NCI-H524 (cell line): ENCODE measurements around the gene RHOF.

Experiments used
- DNase-seq, 2 experiments: peaks; one replicate each; lab custom pipeline; 2025; lab: John Stamatoyannopoulos, UW

Gene RHOF

GRCh38 chr12:121793440-121793837, at the start of gene RHOF:
Gene RHOF (minus strand): TSS chr12:121793688. CDS start chr12:121793633, 55 bp downstream.
- no peak for DNase-seq

GRCh38 chr12:121839993-121840761, 46.7 kb upstream of the RHOF start:
- DNase-seq, result no peak

DNA sequence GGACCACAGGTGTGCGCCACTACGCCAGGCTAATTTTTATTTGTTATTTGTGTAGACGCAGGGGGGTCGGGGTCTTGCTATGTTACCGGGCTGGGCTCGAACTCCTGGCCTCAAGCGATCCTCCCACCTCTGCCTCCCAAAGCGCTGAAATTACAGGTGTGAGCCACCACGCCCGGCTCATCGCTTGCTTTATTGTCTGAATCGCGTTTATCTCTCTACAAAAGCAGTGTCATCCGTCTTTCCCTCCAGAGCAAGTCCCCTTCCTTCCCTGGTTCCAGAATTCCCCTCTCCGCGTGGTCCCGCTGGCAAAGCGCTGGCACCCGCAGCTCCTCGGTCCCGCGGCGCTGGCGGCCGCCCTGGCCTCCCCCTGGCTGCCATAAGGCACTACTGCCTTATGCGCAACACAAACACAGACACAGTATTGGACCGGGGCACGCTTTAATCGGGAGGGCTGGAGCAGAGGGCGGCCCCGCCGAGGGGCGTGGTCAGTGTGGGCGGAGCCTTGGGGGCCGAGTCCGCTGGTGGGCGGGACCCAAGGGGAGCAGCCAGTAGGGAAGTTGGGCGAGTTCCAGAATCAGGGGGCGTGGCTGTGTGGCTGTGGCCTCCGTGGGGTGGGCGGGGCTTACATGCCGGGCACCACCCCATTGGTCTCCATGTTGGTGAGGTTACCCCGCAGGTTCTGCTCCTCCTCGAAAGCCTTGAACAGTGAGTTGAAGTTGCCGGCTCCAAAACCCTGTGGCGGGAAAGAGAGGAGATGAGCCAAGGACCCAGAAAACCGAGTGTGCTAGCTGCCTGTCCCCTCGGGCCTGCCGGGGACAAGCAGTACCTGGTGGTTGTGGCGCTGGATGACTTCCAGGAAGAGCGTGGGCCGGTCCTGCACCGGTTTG, 45.9 kb upstream of the RHOF start:
- peak; percentile 93 to 96 for DNase-seq

DNA sequence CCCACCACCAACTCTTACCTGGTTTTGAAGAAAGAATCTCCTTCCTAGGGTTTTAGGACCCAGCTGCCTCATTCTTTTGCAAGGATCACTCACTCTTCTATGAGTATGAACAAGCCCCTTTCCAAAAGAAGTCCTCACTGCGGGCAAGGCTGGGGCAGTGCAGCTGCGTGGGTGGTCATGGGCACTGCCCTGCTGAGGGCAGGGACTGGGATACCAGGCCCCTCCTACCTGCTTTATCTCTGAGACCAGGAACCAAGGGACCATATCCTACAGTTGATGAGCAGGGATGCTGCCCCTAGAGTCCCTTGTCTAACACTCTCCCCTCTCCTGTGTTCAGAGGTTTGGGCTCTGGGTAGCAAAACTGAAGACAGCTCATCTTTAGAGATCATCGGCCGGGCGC, 44.6 kb upstream of the RHOF start:
- no peak for DNase-seq

GRCh38 chr12:121837680-121838079, 44.2 kb upstream of the RHOF start:
- DNase-seq, result no peak

DNA sequence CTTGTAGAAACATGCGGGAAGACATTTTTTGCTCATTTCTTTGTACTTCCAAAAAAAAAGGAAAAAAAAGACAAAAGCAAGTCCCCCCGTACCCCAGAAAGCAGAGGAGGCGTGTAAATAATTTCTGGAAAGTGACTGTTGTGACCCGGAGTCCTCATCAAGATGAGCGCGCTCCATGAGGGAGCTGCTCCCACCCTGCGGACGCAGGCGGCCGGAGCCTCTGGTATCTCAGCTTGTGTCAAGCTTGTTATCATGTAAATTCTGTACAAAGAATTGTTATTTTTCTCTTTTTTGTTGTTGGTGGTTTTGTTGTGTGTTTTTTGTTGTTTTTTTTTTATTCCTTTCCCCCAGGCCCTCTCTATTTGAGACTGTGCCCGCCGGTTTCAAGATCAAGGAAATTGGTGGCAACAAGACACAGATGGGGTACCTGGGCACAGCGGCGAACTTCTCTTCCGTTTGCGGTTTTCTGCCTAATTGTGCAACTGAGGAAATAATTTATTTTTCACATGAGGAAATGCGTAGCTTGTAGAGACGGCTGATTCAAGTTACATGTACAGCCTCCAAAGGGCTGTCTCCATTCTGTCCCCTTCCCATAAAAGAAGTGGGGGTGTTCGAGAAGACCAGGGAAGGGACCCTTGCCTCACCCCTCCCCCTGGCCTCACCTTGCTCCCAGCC, 38.2 kb upstream of the RHOF start:
- no peak for DNase-seq

- DNase-seq, result no peak
Observed at GRCh38 chr12:121830588-121831265, 37.2 kb upstream of the RHOF start.

GRCh38 chr12:121830134-121830533, 36.6 kb upstream of the RHOF start:
- DNase-seq, result no peak

GRCh38 chr12:121829250-121829918, 35.9 kb upstream of the RHOF start:
- no peak for DNase-seq

GRCh38 chr12:121828826-121829225, 35.3 kb upstream of the RHOF start:
- no peak for DNase-seq

DNA sequence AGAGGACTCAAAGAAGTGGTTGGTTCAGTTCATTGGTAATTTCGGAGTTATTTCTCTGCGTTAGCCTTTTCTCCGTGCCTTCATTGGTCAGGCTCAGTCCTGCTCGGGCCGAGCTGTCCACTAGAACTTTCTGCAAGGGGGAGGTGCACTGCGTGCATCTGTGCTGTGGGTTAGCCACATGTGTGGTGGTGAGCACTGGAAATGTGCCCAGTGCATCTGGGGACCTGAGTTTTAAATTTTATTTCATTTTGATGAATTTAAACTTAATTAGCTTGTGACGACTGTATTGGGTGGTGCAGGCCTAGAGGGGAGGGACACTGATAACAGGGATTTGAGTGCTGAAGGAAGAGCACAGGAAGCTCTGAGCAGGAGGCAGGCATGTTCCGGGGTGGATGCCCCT, 34.8 kb upstream of the RHOF start:
- no peak for DNase-seq

DNA sequence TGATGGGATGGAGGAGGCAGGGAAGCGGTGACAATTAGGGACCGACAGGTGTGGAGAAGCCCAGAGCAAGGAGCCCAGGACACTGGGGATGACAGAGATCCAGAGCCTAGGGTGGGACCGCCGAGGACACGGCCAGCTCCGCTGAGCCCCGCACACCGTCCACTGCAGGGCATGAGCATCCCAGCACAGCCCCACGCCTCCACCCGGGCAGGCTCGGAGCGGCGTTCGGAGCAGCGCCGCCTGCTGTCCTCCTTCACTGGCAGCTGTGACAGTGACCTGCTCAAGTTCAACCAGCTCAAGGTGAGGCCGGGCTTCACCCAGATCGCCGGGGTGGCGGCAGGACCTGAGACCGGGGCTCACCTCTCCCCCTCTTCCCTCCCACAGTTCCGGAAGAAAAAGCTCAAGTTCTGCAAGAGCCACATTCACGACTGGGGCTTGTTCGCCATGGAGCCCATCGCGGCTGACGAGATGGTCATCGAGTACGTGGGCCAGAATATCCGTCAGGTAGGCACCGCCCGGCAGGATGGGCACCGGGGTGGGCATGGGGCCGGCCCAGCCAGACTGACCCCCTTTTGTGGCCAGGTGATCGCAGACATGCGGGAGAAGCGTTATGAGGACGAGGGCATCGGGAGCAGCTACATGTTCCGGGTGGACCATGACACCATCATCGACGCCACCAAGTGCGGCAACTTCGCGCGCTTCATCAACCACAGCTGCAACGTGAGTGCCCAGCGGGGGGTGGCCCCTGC, 34.0 kb upstream of the RHOF start:
- DNase-seq, result no peak

- DNase-seq, result no peak
Observed at GRCh38 chr12:121826318-121827150, 33.0 kb upstream of the RHOF start.

DNA sequence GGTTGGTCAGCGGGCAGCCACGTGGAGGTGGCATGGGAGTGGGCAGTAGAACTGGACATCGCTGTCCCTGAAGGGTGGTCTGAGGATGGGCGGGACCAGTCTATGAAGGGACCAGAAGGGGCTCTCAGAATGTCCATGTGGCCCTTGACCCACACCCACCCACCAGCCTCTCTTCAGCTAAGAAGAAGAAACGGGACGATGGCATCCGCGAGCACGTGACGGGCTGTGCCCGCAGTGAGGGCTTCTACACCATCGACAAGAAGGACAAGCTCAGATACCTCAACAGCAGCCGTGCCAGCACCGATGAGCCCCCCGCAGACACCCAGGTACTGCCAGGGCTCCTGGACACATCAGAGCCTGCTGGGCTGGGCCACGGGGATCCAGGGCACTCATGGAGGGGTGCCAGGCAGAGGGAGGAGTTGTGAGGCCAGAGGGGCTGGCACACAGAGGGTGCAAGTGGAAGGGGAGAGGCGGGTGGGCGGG, 31.6 kb upstream of the RHOF start:
- no peak for DNase-seq

- no peak for DNase-seq
Observed at GRCh38 chr12:121823727-121824115, 30.2 kb upstream of the RHOF start.

- DNase-seq, result no peak
Observed at GRCh38 chr12:121823101-121823726, 29.7 kb upstream of the RHOF start.

DNA sequence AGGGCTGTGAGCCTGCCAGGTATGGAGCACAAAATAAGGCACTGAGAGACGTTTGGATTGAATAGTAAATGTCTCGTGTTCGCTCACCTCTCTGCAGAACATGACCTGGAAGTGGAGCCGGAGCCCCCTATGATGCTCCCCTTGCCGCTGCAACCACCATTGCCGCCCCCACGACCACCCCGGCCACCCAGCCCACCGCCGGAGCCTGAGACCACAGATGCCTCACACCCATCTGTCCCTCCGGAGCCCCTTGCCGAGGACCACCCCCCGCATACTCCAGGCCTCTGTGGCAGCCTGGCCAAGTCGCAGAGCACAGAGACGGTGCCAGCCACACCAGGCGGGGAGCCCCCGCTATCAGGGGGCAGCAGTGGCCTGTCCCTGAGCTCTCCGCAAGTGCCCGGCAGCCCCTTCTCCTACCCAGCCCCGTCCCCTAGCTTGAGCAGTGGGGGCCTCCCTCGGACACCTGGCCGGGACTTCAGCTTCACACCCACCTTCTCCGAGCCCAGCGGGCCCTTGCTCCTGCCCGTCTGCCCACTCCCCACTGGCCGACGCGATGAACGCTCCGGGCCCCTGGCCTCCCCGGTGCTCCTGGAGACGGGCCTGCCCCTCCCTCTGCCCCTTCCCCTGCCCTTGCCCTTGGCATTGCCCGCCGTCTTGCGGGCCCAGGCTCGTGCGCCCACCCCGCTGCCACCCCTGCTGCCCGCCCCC, 29.1 kb upstream of the RHOF start:
- DNase-seq, result no peak

DNA sequence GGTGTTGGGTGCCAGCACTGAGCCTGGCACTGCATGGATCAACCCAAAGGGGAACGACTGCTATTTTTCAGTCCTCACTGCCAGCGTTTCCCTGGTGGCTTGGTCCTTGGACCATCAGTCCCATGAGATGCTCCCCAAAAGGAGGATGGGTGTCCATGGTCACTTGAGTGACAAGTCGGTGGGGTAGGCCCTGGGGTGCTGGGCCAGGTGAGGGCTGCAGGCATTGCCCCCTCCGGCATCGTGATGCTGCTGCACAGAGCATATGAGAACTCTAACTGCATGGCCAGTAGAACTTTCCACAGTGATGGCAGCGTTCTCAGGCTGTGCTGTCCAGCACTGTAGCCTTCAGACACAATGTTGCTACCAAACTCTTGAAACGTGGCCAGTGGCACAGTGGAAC, 26.6 kb upstream of the RHOF start:
- DNase-seq, result no peak
